Naive thymus-derived CD8-positive, alpha-beta T cell (primary cell): ENCODE data around the gene FURIN. TPM values are rescaled to one million over a fixed set of nuclear protein-coding genes. Genes with fewer than 3 reads are reported as not detected.

ENCODE experiments used
- ATAC-seq, 2 donors: fragments of 150-1000 bp; cut with Tn5 transposase in 1 of 2; sonication (Bioruptor Pico), chemical (Tn5 transposase) in 1 of 2; 1 replicate in 1 of 2; 2 replicates in 1 of 2; pipeline ENCODE4 v1.10.0; 2021; ENCODE audit warnings: mild to moderate bottlenecking in 2 of 2, moderate library complexity in 2 of 2
- POLR2A ChIA-PET: fragments of 350-600 bp; sonication (Branson Sonifier 250); formaldehyde crosslinking; loops from one replicate; lab custom pipeline; 2021; ENCODE audit warnings: antibody characterized with exemption; lab: Charles Lee
- DNase-seq, 10 donors: peaks; one replicate each; pipeline versions ENCODE4 v3.0.0 to v3.0.0-alpha.2; 2020 to 2022
- H3K27ac Mint-ChIP-seq, 10 donors: one replicate each; pipeline ENCODE4 v1.8.0; 2020 to 2022; ENCODE audit warnings: mild to moderate bottlenecking in 10 of 10, mixed read lengths in 10 of 10, moderate library complexity in 4 of 10, inconsistent platforms in 1 of 10
- H3K27me3 Mint-ChIP-seq, 5 donors: one replicate each; pipeline ENCODE4 v1.8.0; 2021 to 2022; ENCODE audit warnings: mixed read lengths in 5 of 5
- H3K36me3 Mint-ChIP-seq, 3 donors: one replicate each; pipeline ENCODE4 v1.8.0; 2020 to 2022; ENCODE audit warnings: mixed read lengths in 3 of 3, mild to moderate bottlenecking in 2 of 3, inconsistent platforms in 1 of 3
- H3K4me1 Mint-ChIP-seq, 4 donors: one replicate each; pipeline ENCODE4 v1.8.0; 2021 to 2022; ENCODE audit warnings: mixed read lengths in 4 of 4
- H3K4me3 Mint-ChIP-seq, 10 donors: one replicate each; pipeline ENCODE4 v1.8.0; 2020 to 2022; ENCODE audit warnings: mild to moderate bottlenecking in 10 of 10, mixed read lengths in 10 of 10, moderate library complexity in 6 of 10, inconsistent platforms in 1 of 10
- H3K9me3 Mint-ChIP-seq, 9 donors: one replicate each; pipeline ENCODE4 v1.8.0; 2020 to 2022; ENCODE audit warnings: mixed read lengths in 9 of 9, mild to moderate bottlenecking in 3 of 9, inconsistent platforms in 1 of 9, moderate library complexity in 1 of 9
- polyA plus RNA-seq, 3 donors: library from polyadenylated mRNA; unstranded; fragments of 300-500 nt; fragmentation: Illumina TruSeq; gene quantifications; one replicate each; pipeline ENCODE4 v1.2.3, GENCODE V29; 2021
- total RNA-seq, 8 experiments: library from RNA in 2 of 8; stranded (reverse) in 2 of 8; gene quantifications; one replicate each; pipeline ENCODE4 v1.2.3 and lab custom pipeline; 2021 to 2026

Gene FURIN
- total and polyA plus RNA-seq, 5 experiments from 2014 or later = 2.7 to 45.1 (median 10.5) TPM

GRCh38 chr15:90880381-90881145 is 12.2 kb downstream of the FURIN start:
- H3K36me3 Mint-ChIP-seq = peaks cover 0 to 46% (median 15%) of the 10 kb centered on the region in 3 donors
- DNase-seq = no peak
- no peaks in the 10 kb centered on the region for H3K9me3 Mint-ChIP-seq
- POLR2A ChIA-PET = no interaction called here
- H3K4me3 Mint-ChIP-seq = no peak overlapping the region
- peaks cover 3 to 15% (median 8%) of the 10 kb centered on the region in 4 donors for H3K4me1 Mint-ChIP-seq
- H3K27ac Mint-ChIP-seq = peak overlapping the region in 2 of 10 donors; percentile 67 to 75
- ATAC-seq = no peak
- H3K27me3 Mint-ChIP-seq = peaks cover 0 to 4% (median 0%) of the 10 kb centered on the region in 5 donors

DNA sequence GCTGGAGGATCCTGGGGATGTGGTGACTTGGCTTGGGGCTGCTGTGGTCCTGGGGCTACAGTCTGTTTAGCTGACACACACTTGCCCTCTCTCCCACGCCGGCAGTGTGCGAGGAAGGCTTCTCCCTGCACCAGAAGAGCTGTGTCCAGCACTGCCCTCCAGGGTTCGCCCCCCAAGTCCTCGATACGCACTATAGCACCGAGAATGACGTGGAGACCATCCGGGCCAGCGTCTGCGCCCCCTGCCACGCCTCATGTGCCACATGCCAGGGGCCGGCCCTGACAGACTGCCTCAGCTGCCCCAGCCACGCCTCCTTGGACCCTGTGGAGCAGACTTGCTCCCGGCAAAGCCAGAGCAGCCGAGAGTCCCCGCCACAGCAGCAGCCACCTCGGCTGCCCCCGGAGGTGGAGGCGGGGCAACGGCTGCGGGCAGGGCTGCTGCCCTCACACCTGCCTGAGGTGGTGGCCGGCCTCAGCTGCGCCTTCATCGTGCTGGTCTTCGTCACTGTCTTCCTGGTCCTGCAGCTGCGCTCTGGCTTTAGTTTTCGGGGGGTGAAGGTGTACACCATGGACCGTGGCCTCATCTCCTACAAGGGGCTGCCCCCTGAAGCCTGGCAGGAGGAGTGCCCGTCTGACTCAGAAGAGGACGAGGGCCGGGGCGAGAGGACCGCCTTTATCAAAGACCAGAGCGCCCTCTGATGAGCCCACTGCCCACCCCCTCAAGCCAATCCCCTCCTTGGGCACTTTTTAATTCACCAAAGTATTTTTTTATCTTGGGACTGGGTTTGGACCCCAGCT is 13.0 kb downstream of the FURIN start:
- no peak for DNase-seq
- H3K27ac Mint-ChIP-seq = no peak overlapping the region
- POLR2A ChIA-PET = interaction anchor here (0.6 kb wide), 1 partner anchor 177 kb away, joined by 3 read pairs; no protein-coding TSS in a partner anchor

GRCh38 chr15:90881978-90882721 is 13.8 kb downstream of the FURIN start:
- ATAC-seq = no peak
- POLR2A ChIA-PET = interaction anchor here (0.6 to 0.9 kb wide), 2 partner anchors 165 to 178 kb away, joined by 3 read pairs; partner anchors contain the start of gene BLM

More for the DNA sequence above, 13.0 kb downstream of the FURIN start:
- Mint-ChIP-seq H3K4me1 (peaks cover 4 to 23% (median 15%) of the 10 kb centered on the region in 4 donors), H3K4me3 (no peak overlapping the region), H3K9me3 (no peaks in the 10 kb centered on the region), H3K27me3 (peaks cover 0 to 4% (median 0%) of the 10 kb centered on the region in 5 donors), H3K36me3 (peaks cover 0 to 42% (median 15%) of the 10 kb centered on the region in 3 donors)
- ATAC-seq = no peak

DNA sequence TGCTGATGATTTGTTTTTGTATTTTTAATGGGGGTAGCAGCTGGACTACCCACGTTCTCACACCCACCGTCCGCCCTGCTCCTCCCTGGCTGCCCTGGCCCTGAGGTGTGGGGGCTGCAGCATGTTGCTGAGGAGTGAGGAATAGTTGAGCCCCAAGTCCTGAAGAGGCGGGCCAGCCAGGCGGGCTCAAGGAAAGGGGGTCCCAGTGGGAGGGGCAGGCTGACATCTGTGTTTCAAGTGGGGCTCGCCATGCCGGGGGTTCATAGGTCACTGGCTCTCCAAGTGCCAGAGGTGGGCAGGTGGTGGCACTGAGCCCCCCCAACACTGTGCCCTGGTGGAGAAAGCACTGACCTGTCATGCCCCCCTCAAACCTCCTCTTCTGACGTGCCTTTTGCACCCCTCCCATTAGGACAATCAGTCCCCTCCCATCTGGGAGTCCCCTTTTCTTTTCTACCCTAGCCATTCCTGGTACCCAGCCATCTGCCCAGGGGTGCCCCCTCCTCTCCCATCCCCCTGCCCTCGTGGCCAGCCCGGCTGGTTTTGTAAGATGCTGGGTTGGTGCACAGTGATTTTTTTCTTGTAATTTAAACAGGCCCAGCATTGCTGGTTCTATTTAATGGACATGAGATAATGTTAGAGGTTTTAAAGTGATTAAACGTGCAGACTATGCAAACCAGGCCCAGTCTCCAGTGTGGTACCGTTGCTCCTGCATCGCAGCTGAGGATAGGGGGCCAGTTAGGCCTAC is 14.6 kb downstream of the FURIN start:
- H3K36me3 Mint-ChIP-seq = peaks cover 0 to 28% (median 15%) of the 10 kb centered on the region in 3 donors
- peak overlapping the region in 2 of 10 donors; percentile 53 to 65 for H3K27ac Mint-ChIP-seq
- no peaks in the 10 kb centered on the region for H3K9me3 Mint-ChIP-seq
- peak overlapping the region in 1 of 10 donors; percentile 53 for H3K4me3 Mint-ChIP-seq
- DNase-seq = no peak
- POLR2A ChIA-PET = interaction anchor here (0.9 kb wide), 1 partner anchor 166 kb away, joined by 3 read pairs; the partner anchor contains the start of gene BLM
- H3K4me1 Mint-ChIP-seq = peaks cover 6 to 25% (median 15%) of the 10 kb centered on the region in 4 donors
- peaks cover 0 to 9% (median 0%) of the 10 kb centered on the region in 5 donors for H3K27me3 Mint-ChIP-seq
- ATAC-seq = no peak

More at GRCh38 chr15:90881978-90882721, 13.8 kb downstream of the FURIN start:
- Mint-ChIP-seq H3K9me3 (no peaks in the 10 kb centered on the region), H3K4me1 (peaks cover 4 to 24% (median 15%) of the 10 kb centered on the region in 4 donors), H3K4me3 (no peak overlapping the region), H3K36me3 (peaks cover 0 to 35% (median 15%) of the 10 kb centered on the region in 3 donors), H3K27ac (no peak overlapping the region), H3K27me3 (peaks cover 0 to 4% (median 0%) of the 10 kb centered on the region in 5 donors)
- DNase-seq = no peak

DNA sequence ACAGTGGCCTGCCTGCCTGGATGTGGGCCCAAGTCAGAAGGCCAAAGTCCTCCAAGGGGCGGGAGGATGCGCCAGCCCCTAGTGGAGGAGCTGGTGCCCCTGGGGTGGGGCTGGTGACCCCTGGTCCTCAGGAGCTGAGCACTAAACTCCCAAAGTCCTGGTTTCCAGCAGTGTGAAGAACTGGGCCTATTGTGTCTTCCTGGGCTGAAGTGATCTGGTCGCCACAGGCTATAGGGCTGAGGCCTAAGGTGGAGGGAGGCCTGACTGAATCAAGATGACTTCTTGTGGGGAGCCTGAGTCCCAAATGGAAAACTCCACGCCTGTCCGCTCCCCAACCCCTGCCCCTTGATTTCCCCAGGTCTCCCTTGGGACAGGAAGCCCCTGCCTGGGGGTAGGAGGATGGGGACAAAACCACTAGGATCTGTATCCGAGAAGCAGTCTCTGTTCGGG is 15.2 kb downstream of the FURIN start:
- DNase-seq = no peak
- peaks cover 0 to 22% (median 13%) of the 10 kb centered on the region in 3 donors for H3K36me3 Mint-ChIP-seq
- peak overlapping the region in 2 of 10 donors; percentile 41 to 53 for H3K4me3 Mint-ChIP-seq
- ATAC-seq = no peak
- H3K9me3 Mint-ChIP-seq = no peaks in the 10 kb centered on the region
- H3K4me1 Mint-ChIP-seq = peaks cover 8 to 28% (median 15%) of the 10 kb centered on the region in 4 donors
- H3K27ac Mint-ChIP-seq = peak overlapping the region in 2 of 10 donors; percentile 13 to 34
- POLR2A ChIA-PET = interaction anchor here (1.1 kb wide), 1 partner anchor 12 kb away, joined by 3 read pairs; no protein-coding TSS in a partner anchor
- H3K27me3 Mint-ChIP-seq = peaks cover 0 to 9% (median 0%) of the 10 kb centered on the region in 5 donors

GRCh38 chr15:90883976-90884718 is 15.8 kb downstream of the FURIN start, which contains the start of gene FES:
TSS of gene FES (plus strand) at chr15:90884504. CDS start at chr15:90885046, 542 bp downstream.
- Mint-ChIP-seq H3K27me3 (peaks cover 0 to 9% (median 0%) of the 10 kb centered on the region in 5 donors), H3K4me3 (peak within 1 kb of the TSS in 5 of 10 donors; percentile 30 to 74 (median 41)), H3K9me3 (no peaks in the 10 kb centered on the region), H3K4me1 (peaks cover 8 to 28% (median 15%) of the 10 kb centered on the region in 4 donors), H3K36me3 (peaks cover 0 to 16% (median 10%) of the 10 kb centered on the region in 3 donors), H3K27ac (peak within 1 kb of the TSS in 6 of 10 donors; percentile 13 to 82 (median 28))
- peak in 1 of 2 donors; percentile 20 for ATAC-seq
- no peak for DNase-seq
- POLR2A ChIA-PET = interaction anchor here (0.5 to 1.6 kb wide), 3 partner anchors 13 to 205 kb away, joined by 3 to 4 read pairs (median 3); partner anchors contain the start of gene BLM

GRCh38 chr15:90884719-90885431 is 16.5 kb downstream of the FURIN start:
- Mint-ChIP-seq H3K4me1 (peaks cover 8 to 28% (median 15%) of the 10 kb centered on the region in 4 donors), H3K4me3 (peak overlapping the region in 4 of 10 donors; percentile 30 to 74 (median 48)), H3K27me3 (peaks cover 0 to 9% (median 0%) of the 10 kb centered on the region in 5 donors), H3K27ac (peak overlapping the region in 4 of 10 donors; percentile 16 to 82 (median 46)), H3K9me3 (no peaks in the 10 kb centered on the region), H3K36me3 (peaks cover 0 to 10% (median 4%) of the 10 kb centered on the region in 3 donors)
- DNase-seq (no peak), ATAC-seq (no peak)
- POLR2A ChIA-PET = interaction anchor here (0.5 to 1.6 kb wide), 6 partner anchors 11 to 206 kb away, joined by 3 to 7 read pairs (median 4); partner anchors contain the start of genes BLM and MAN2A2

DNA sequence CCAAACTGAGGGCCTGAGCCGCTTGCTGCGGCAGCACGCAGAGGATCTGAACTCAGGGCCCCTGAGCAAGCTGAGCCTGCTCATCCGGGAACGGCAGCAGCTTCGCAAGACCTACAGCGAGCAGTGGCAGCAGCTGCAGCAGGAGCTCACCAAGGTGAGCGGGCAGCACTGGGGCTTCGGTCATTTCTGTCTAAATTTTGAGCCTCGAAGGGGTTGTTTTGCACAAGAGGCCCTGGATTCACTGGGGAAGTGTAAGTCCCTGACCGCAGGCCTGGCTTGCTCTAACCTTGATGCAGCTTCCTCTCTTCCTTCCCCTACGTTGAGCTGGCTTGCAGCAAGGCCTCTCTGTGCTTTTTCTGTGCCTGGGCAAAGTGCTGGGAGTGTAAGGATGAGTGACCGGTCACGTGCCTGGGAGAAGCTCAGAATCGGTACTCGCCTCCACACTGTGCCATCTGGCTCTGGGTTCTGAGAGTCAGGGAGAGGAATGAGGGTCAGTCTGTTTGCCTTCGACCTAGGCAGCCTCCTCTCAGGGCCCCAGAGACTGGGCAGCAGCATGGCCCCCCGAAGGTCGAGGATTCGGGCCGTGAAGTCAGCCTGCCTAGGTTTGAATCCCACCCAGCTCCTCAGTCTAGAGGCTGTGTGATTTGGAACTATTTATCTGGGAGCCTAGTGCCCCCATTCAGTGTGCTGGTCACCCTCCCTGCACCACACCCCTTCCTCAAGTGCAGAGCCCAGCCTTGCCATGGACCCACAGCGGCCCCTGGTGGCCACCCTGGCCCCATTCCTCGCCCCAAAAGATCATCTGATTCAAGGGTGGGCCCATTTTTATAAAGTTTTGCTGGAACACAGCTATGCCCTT is 17.3 kb downstream of the FURIN start:
- Mint-ChIP-seq H3K27me3 (peaks cover 0 to 9% (median 0%) of the 10 kb centered on the region in 5 donors), H3K4me1 (peaks cover 8 to 28% (median 15%) of the 10 kb centered on the region in 4 donors), H3K4me3 (peak overlapping the region in 5 of 10 donors; percentile 10 to 74 (median 45)), H3K9me3 (no peaks in the 10 kb centered on the region), H3K36me3 (peaks cover 0 to 5% (median 4%) of the 10 kb centered on the region in 3 donors), H3K27ac (peak overlapping the region in 2 of 10 donors; percentile 15 to 82)
- POLR2A ChIA-PET = interaction anchor here (0.5 to 1.6 kb wide), 6 partner anchors 12 to 238 kb away, joined by 3 to 7 read pairs (median 4); partner anchors contain the start of genes BLM and MAN2A2
- DNase-seq (peak; percentile 49 to 86 (median 76)), ATAC-seq (peak; percentile 78 to 81)

DNA sequence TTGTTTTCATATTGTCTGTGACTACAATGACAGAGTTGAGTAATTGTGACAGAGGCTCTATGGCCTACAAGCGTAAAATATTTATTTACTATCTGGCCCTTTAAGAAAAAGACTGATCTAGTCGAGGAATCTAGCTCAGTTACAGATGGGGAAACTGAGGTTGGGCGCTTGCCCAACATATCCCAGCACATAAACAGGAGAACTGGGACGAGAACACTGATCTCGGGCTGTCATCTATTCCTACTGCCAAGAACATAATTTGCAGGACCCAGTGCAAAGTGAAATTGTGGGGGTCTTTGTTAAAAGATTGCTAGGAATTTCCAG is 17.9 kb downstream of the FURIN start:
- DNase-seq (no peak), ATAC-seq (no peak)
- H3K36me3 Mint-ChIP-seq = peaks cover 0 to 3% (median 0%) of the 10 kb centered on the region in 3 donors
- H3K27me3 Mint-ChIP-seq = peaks cover 0 to 9% (median 0%) of the 10 kb centered on the region in 5 donors
- peaks cover 8 to 28% (median 15%) of the 10 kb centered on the region in 4 donors for H3K4me1 Mint-ChIP-seq
- H3K27ac Mint-ChIP-seq = peak overlapping the region in 1 of 10 donors; percentile 3
- no peaks in the 10 kb centered on the region for H3K9me3 Mint-ChIP-seq
- POLR2A ChIA-PET = interaction anchor here (1.2 to 1.5 kb wide), 3 partner anchors 15 to 239 kb away, joined by 3 to 7 read pairs (median 4); partner anchors contain the start of gene MAN2A2
- H3K4me3 Mint-ChIP-seq = peak overlapping the region in 1 of 10 donors; percentile 64
